WTC11 (cell line): ENCODE results near the gene YDJC. TPM values are rescaled to one million over a fixed set of nuclear protein-coding genes. Genes with fewer than 3 reads are reported as not detected.

Experiments
- ARID4B ChIP-seq: sonication (generic); formaldehyde crosslinking; IDR thresholded peaks from 2 replicates; pipeline ENCODE4 v1.8.0; 2023; ENCODE audit warnings: missing genetic modification reagents, mild to moderate bottlenecking, borderline replicate concordance
- ATF3 ChIP-seq: sonication (generic); formaldehyde crosslinking; conservative IDR thresholded peaks from 2 replicates; pipeline ENCODE4 v1.8.1; 2022; ENCODE audit warnings: mild to moderate bottlenecking, missing genetic modification reagents
- ATF6 ChIP-seq: sonication (generic); formaldehyde crosslinking; IDR thresholded peaks from 2 replicates; pipeline ENCODE4 v1.8.1; 2023; ENCODE audit warnings: mild to moderate bottlenecking, missing genetic modification reagents
- ELF4 ChIP-seq: sonication (generic); formaldehyde crosslinking; IDR thresholded peaks from 2 replicates; pipeline ENCODE4 v1.8.1; 2022; ENCODE audit warnings: low read depth, mild to moderate bottlenecking, moderate library complexity, missing genetic modification reagents
- ESRRA ChIP-seq: sonication (generic); formaldehyde crosslinking; IDR thresholded peaks from 2 replicates; pipeline ENCODE4 v1.8.1; 2022; ENCODE audit warnings: mild to moderate bottlenecking, missing genetic modification reagents, borderline replicate concordance
- FOXJ3 ChIP-seq: sonication (generic); formaldehyde crosslinking; IDR thresholded peaks from 2 replicates; pipeline ENCODE4 v1.9.0; 2021; ENCODE audit warnings: missing genetic modification reagents, mild to moderate bottlenecking, borderline replicate concordance
- FOXK1 ChIP-seq: sonication (generic); formaldehyde crosslinking; IDR thresholded peaks from 2 replicates; pipeline ENCODE4 v1.8.0; 2022; ENCODE audit warnings: mild to moderate bottlenecking, moderate library complexity, missing genetic modification reagents
- FOXP1 ChIP-seq: sonication (generic); formaldehyde crosslinking; IDR thresholded peaks from 2 replicates; pipeline ENCODE4 v1.8.0; 2022; ENCODE audit warnings: missing genetic modification reagents, mild to moderate bottlenecking, moderate library complexity, borderline replicate concordance
- IRF1 ChIP-seq: sonication (generic); formaldehyde crosslinking; IDR thresholded peaks from 2 replicates; pipeline ENCODE4 v1.8.0; 2023; ENCODE audit warnings: missing genetic modification reagents
- IRF2 ChIP-seq: sonication (generic); formaldehyde crosslinking; IDR thresholded peaks from 2 replicates; pipeline ENCODE4 v1.8.0; 2022; ENCODE audit warnings: low read depth, missing genetic modification reagents, borderline replicate concordance
- KAT7 ChIP-seq: sonication (generic); formaldehyde crosslinking; IDR thresholded peaks from 2 replicates; pipeline ENCODE4 v1.8.1; 2023; ENCODE audit warnings: missing genetic modification reagents, mild to moderate bottlenecking, borderline replicate concordance
- MAX ChIP-seq: sonication (generic); formaldehyde crosslinking; IDR thresholded peaks from 2 replicates; pipeline ENCODE4 v1.8.0; 2022; ENCODE audit warnings: mild to moderate bottlenecking, missing genetic modification reagents
- MLX ChIP-seq: sonication (generic); formaldehyde crosslinking; IDR thresholded peaks from 2 replicates; pipeline ENCODE4 v1.8.1; 2023; ENCODE audit warnings: mild to moderate bottlenecking, missing genetic modification reagents, moderate library complexity
- MXD4 ChIP-seq: fragments of 250-450 bp; sonication (Bioruptor Pico); IDR thresholded peaks from 2 replicates; pipeline ENCODE4 v1.8.0; 2021; ENCODE audit warnings: mild to moderate bottlenecking, moderate library complexity, borderline replicate concordance
- NR2C2 ChIP-seq: sonication (generic); formaldehyde crosslinking; IDR thresholded peaks from 2 replicates; pipeline ENCODE4 v1.8.0; 2022; ENCODE audit warnings: mild to moderate bottlenecking, missing genetic modification reagents
- NR3C1 ChIP-seq: sonication (generic); formaldehyde crosslinking; conservative IDR thresholded peaks from 2 replicates; pipeline ENCODE4 v1.8.1; 2023; ENCODE audit warnings: low read depth, mild to moderate bottlenecking, missing genetic modification reagents
- TEAD1 ChIP-seq: sonication (generic); formaldehyde crosslinking; IDR thresholded peaks from 2 replicates; pipeline ENCODE4 v1.8.0; 2022; ENCODE audit warnings: mild to moderate bottlenecking, missing genetic modification reagents
- ZBTB21 ChIP-seq: sonication (generic); formaldehyde crosslinking; IDR thresholded peaks from 2 replicates; pipeline ENCODE4 v1.8.1; 2023; ENCODE audit warnings: mild to moderate bottlenecking, missing genetic modification reagents, borderline replicate concordance
- ZNF121 ChIP-seq: sonication (generic); formaldehyde crosslinking; IDR thresholded peaks from 2 replicates; pipeline ENCODE4 v1.8.0; 2023; ENCODE audit warnings: missing genetic modification reagents
- total RNA-seq: library from RNA; stranded (reverse); gene quantifications from 3 replicates; pipeline ENCODE4 v1.2.3, GENCODE V29; 2021
- TF ChIP-seq, protein P1 (sequence below): sonication (generic); formaldehyde crosslinking; conservative IDR thresholded peaks from 2 replicates; pipeline ENCODE4 v1.8.1; 2023; ENCODE audit warnings: mild to moderate bottlenecking, low read depth, missing genetic modification reagents, moderate library complexity
- TF ChIP-seq, protein P2 (sequence below): sonication (generic); formaldehyde crosslinking; IDR thresholded peaks from 2 replicates; pipeline ENCODE4 v1.8.1; 2022; ENCODE audit warnings: mild to moderate bottlenecking, missing genetic modification reagents, moderate library complexity, borderline replicate concordance
- TF ChIP-seq, protein P3 (sequence below): fragments of 250-450 bp; sonication (Bioruptor Pico); IDR thresholded peaks from 2 replicates; pipeline ENCODE4 v1.9.0; 2021; ENCODE audit warnings: mild to moderate bottlenecking
- TF ChIP-seq, protein P4 (sequence below): fragments of 250-450 bp; sonication (Bioruptor Pico); IDR thresholded peaks from 2 replicates; pipeline ENCODE4 v1.9.0; 2021; ENCODE audit warnings: moderate library complexity, mild to moderate bottlenecking, inconsistent platforms, borderline replicate concordance

The YDJC gene
- total RNA-seq, 1 experiment from 2014 or later: 39.8 TPM

DNA sequence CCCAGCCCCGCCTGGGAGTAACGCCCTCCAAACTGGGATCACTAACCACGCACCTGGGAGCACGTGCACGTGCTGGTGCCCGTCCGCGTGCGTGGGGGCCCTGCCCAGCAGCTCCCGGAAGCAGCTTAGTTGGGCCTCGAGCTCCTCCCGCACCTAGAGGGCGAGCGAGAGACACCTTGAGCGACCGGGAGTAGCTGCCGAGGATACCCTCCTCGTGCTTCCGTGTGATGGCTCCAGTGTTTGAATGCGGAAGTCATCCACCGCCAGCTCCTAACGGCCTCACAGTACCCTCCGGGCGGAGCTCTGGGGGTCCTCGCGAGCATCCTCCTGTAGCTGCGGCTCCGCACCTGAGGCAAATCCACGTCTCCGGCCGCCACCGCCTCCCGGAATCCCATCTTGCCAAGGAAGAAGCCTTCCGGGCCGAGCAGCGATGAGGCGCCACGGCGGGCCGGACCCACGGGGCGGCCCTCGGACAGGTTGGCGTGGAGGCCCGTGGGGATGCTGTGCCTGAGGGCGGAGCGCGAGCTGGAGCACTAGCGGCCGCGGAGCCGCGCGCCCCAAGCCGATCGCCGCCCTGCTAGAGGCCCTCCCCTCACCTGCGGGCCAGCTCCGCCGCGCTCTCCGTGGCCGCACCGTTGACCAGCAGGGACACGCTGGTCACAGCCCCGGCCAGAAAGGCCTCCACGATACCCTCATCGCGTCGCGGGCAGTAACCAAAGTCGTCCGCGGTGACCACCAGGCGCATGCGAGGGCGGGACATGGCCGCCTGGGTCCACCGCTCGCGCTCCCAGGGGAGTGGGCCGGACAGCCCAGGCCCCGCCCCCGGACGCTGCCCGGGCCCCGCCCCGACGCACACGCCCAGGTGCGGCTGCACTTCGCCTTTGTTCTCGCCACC is at the start of gene YDJC (continued):
- TF ChIP-seq, protein P1, sequence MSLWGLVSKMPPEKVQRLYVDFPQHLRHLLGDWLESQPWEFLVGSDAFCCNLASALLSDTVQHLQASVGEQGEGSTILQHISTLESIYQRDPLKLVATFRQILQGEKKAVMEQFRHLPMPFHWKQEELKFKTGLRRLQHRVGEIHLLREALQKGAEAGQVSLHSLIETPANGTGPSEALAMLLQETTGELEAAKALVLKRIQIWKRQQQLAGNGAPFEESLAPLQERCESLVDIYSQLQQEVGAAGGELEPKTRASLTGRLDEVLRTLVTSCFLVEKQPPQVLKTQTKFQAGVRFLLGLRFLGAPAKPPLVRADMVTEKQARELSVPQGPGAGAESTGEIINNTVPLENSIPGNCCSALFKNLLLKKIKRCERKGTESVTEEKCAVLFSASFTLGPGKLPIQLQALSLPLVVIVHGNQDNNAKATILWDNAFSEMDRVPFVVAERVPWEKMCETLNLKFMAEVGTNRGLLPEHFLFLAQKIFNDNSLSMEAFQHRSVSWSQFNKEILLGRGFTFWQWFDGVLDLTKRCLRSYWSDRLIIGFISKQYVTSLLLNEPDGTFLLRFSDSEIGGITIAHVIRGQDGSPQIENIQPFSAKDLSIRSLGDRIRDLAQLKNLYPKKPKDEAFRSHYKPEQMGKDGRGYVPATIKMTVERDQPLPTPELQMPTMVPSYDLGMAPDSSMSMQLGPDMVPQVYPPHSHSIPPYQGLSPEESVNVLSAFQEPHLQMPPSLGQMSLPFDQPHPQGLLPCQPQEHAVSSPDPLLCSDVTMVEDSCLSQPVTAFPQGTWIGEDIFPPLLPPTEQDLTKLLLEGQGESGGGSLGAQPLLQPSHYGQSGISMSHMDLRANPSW (CRISPR knock-in tag): no peak
- peak; percentile 99 for TF ChIP-seq FOXP1 (CRISPR knock-in tag)
- 0 out of 2 replicates have a peak, but pooled peaks have one; percentile 45 for TF ChIP-seq IRF2
- no peak for TF ChIP-seq KAT7
- TF ChIP-seq NR2C2: peak; percentile 83
- no peak for TF ChIP-seq ZNF121 (CRISPR knock-in tag)
- TF ChIP-seq, protein P2, sequence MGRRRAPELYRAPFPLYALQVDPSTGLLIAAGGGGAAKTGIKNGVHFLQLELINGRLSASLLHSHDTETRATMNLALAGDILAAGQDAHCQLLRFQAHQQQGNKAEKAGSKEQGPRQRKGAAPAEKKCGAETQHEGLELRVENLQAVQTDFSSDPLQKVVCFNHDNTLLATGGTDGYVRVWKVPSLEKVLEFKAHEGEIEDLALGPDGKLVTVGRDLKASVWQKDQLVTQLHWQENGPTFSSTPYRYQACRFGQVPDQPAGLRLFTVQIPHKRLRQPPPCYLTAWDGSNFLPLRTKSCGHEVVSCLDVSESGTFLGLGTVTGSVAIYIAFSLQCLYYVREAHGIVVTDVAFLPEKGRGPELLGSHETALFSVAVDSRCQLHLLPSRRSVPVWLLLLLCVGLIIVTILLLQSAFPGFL (CRISPR knock-in tag): peak; percentile 93; the same call in 1 of the 2 replicates
- no peak for TF ChIP-seq MXD4 (CRISPR knock-in tag)
- TF ChIP-seq MAX: peak; percentile 100
- TF ChIP-seq MLX (CRISPR knock-in tag): 0 out of 2 replicates have a peak, but pooled peaks have one; percentile 91
- no peak for TF ChIP-seq ATF6
- peak; percentile 97 for TF ChIP-seq ESRRA (CRISPR knock-in tag)
- TF ChIP-seq NR3C1 (CRISPR knock-in tag): no peak
- TF ChIP-seq ELF4 (CRISPR knock-in tag): peak; percentile 93
- TF ChIP-seq, protein P3, sequence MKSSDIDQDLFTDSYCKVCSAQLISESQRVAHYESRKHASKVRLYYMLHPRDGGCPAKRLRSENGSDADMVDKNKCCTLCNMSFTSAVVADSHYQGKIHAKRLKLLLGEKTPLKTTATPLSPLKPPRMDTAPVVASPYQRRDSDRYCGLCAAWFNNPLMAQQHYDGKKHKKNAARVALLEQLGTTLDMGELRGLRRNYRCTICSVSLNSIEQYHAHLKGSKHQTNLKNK (CRISPR knock-in tag): no peak
- TF ChIP-seq ZBTB21: no peak
- TF ChIP-seq FOXK1 (CRISPR knock-in tag): peak; percentile 77
- 0 out of 2 replicates have a peak, but pooled peaks have one; percentile 41 for TF ChIP-seq FOXJ3 (CRISPR knock-in tag)
- peak; percentile 96 for TF ChIP-seq TEAD1 (CRISPR knock-in tag)
- TF ChIP-seq, protein P4, sequence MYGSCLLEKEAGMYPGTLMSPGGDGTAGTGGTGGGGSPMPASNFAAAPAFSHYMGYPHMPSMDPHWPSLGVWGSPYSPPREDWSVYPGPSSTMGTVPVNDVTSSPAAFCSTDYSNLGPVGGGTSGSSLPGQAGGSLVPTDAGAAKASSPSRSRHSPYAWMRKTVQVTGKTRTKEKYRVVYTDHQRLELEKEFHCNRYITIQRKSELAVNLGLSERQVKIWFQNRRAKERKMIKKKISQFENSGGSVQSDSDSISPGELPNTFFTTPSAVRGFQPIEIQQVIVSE: no peak
- TF ChIP-seq IRF1 (CRISPR knock-in tag): peak; percentile 81
- TF ChIP-seq ARID4B (CRISPR knock-in tag): peak; percentile 95
- TF ChIP-seq ATF3: peak; percentile 67; the same call in 1 of the 2 replicates
